Activated CD4-positive, alpha-beta T cell treated with anti-CD3 and anti-CD28 coated beads for 36 hours (primary cell): ENCODE measurements around the gene INSRR. TPM values are rescaled to one million over a fixed set of nuclear protein-coding genes. Genes with fewer than 3 reads are reported as not detected.

Experiments used
- ATAC-seq: fragments of 200-7000 bp; cut with Tn5 transposase; one replicate; pipeline ENCODE4 v1.10.0; 2021; ENCODE audit warnings: mild to moderate bottlenecking, moderate library complexity
- CTCF ChIA-PET: fragments of 350-600 bp; sonication (Branson Sonifier 250); formaldehyde crosslinking; loops from one replicate; lab custom pipeline; 2021; ENCODE audit warnings: antibody characterized with exemption; lab: Charles Lee
- POLR2A ChIA-PET: fragments of 350-600 bp; sonication (Branson Sonifier 250); formaldehyde crosslinking; loops from one replicate; lab custom pipeline; 2021; ENCODE audit warnings: antibody characterized with exemption, inconsistent platforms; lab: Charles Lee
- DNase-seq: peaks from one replicate; pipeline ENCODE4 v3.0.0-alpha.2; 2020
- H3K27ac Mint-ChIP-seq: one replicate; pipeline ENCODE4 v1.8.0; 2021; ENCODE audit warnings: mixed read lengths
- H3K27me3 Mint-ChIP-seq: one replicate; pipeline ENCODE4 v1.8.0; 2021; ENCODE audit warnings: mixed read lengths
- H3K36me3 Mint-ChIP-seq: one replicate; pipeline ENCODE4 v1.8.0; 2021; ENCODE audit warnings: low read depth, mixed read lengths
- H3K4me1 Mint-ChIP-seq: one replicate; pipeline ENCODE4 v1.8.0; 2021; ENCODE audit warnings: mixed read lengths
- H3K4me3 Mint-ChIP-seq: one replicate; pipeline ENCODE4 v1.8.0; 2021; ENCODE audit warnings: mild to moderate bottlenecking, moderate library complexity, mixed read lengths
- H3K9me3 Mint-ChIP-seq: one replicate; pipeline ENCODE4 v1.8.0; 2021; ENCODE audit warnings: low read depth, mixed read lengths
- intact Hi-C, 2 experiments: fragments of 100-400 bp; cut with DNase I in 1 of 2; cut with micrococcal nuclease in 1 of 2; formaldehyde crosslinking; loops; one replicate each; pipeline versions ENCODE4 v1.14.2 to v1.15.1; 2022 to 2024; cut with DNase I, micrococcal nuclease
- total RNA-seq, 2 experiments: library from RNA; stranded (reverse); gene quantifications; one replicate each; pipeline ENCODE4 v1.2.3, GENCODE V29; 2021

The INSRR gene
- total RNA-seq, 2 experiments from 2014 or later, result 0.14 to 0.18 TPM

GRCh38 chr1:156883919-156884318 is 25.0 kb upstream of the INSRR start:
- H3K4me3 Mint-ChIP-seq, result no peak overlapping the region
- H3K27me3 Mint-ChIP-seq, result peaks cover 14% of the 10 kb centered on the region
- H3K9me3 Mint-ChIP-seq, result no peaks in the 10 kb centered on the region
- DNase-seq, result no peak
- H3K27ac Mint-ChIP-seq, result no peak overlapping the region
- ChIA-PET POLR2A (no interaction called here), CTCF (interaction anchor here (0.6 to 1.0 kb wide), 4 partner anchors 8 to 232 kb away, joined by 3 read pairs; no protein-coding TSS in a partner anchor)
- intact Hi-C loops, result no loop called here
- H3K4me1 Mint-ChIP-seq, result no peaks in the 10 kb centered on the region
- H3K36me3 Mint-ChIP-seq, result no peaks in the 10 kb centered on the region
- no peak for ATAC-seq

GRCh38 chr1:156882543-156882942 is 23.6 kb upstream of the INSRR start:
- no peaks in the 10 kb centered on the region for H3K36me3 Mint-ChIP-seq

GRCh38 chr1:156881663-156882062 is 22.7 kb upstream of the INSRR start:
- DNase-seq (no peak), ATAC-seq (no peak)
- ChIA-PET CTCF (interaction anchor here (0.9 to 1.4 kb wide), 4 partner anchors 8 to 21 kb away, joined by 3 to 6 read pairs (median 3); partner anchors contain the start of gene NTRK1), POLR2A (no interaction called here)
- Mint-ChIP-seq H3K27me3 (peaks cover 12% of the 10 kb centered on the region), H3K4me1 (no peaks in the 10 kb centered on the region), H3K4me3 (no peak overlapping the region), H3K9me3 (no peaks in the 10 kb centered on the region), H3K36me3 (no peaks in the 10 kb centered on the region), H3K27ac (no peak overlapping the region)
- intact Hi-C loops, result no loop called here

More at GRCh38 chr1:156882543-156882942, 23.6 kb upstream of the INSRR start:
- Mint-ChIP-seq H3K27me3 (peaks cover 15% of the 10 kb centered on the region), H3K4me3 (no peak overlapping the region), H3K4me1 (no peaks in the 10 kb centered on the region), H3K9me3 (no peaks in the 10 kb centered on the region), H3K27ac (no peak overlapping the region)
- intact Hi-C loops, result no loop called here
- DNase-seq, result no peak
- ATAC-seq, result no peak
- POLR2A ChIA-PET, result no interaction called here
- CTCF ChIA-PET, result no interaction called here

GRCh38 chr1:156881101-156881500 is 22.2 kb upstream of the INSRR start:
- CTCF ChIA-PET, result interaction anchor here (0.9 to 1.4 kb wide), 4 partner anchors 8 to 20 kb away, joined by 3 to 6 read pairs (median 3); partner anchors contain the start of gene NTRK1
- Mint-ChIP-seq H3K27me3 (peaks cover 8% of the 10 kb centered on the region), H3K4me3 (no peak overlapping the region), H3K27ac (no peak overlapping the region), H3K9me3 (no peaks in the 10 kb centered on the region), H3K4me1 (no peaks in the 10 kb centered on the region), H3K36me3 (no peaks in the 10 kb centered on the region)
- no peak for ATAC-seq
- no peak for DNase-seq
- POLR2A ChIA-PET, result no interaction called here
- intact Hi-C loops, result no loop called here

GRCh38 chr1:156880473-156880872 is 21.6 kb upstream of the INSRR start:
- ChIA-PET CTCF (interaction anchor here (1.2 to 1.4 kb wide), 2 partner anchors 10 to 19 kb away, joined by 3 to 6 read pairs; partner anchors contain the start of gene NTRK1), POLR2A (no interaction called here)
- Mint-ChIP-seq H3K9me3 (no peaks in the 10 kb centered on the region), H3K27me3 (peaks cover 8% of the 10 kb centered on the region), H3K4me1 (no peaks in the 10 kb centered on the region), H3K4me3 (no peak overlapping the region), H3K36me3 (no peaks in the 10 kb centered on the region), H3K27ac (no peak overlapping the region)
- intact Hi-C loops, result no loop called here
- ATAC-seq (no peak), DNase-seq (no peak)

GRCh38 chr1:156879876-156880275 is 21.0 kb upstream of the INSRR start:
- Mint-ChIP-seq H3K4me3 (no peak overlapping the region), H3K27me3 (peaks cover 8% of the 10 kb centered on the region), H3K27ac (no peak overlapping the region)

GRCh38 chr1:156877433-156878170 is 18.7 kb upstream of the INSRR start:
- intact Hi-C loops, result no loop called here
- H3K4me1 Mint-ChIP-seq, result no peaks in the 10 kb centered on the region
- no peak overlapping the region for H3K4me3 Mint-ChIP-seq
- H3K36me3 Mint-ChIP-seq, result no peaks in the 10 kb centered on the region
- H3K27ac Mint-ChIP-seq, result no peak overlapping the region
- CTCF ChIA-PET, result interaction anchor here (1.5 to 3.6 kb wide), 2 partner anchors 10 to 12 kb away, joined by 3 to 12 read pairs; no protein-coding TSS in a partner anchor
- peaks cover 8% of the 10 kb centered on the region for H3K27me3 Mint-ChIP-seq
- POLR2A ChIA-PET, result no interaction called here
- no peaks in the 10 kb centered on the region for H3K9me3 Mint-ChIP-seq
- no peak for ATAC-seq
- no peak for DNase-seq

More at GRCh38 chr1:156879876-156880275, 21.0 kb upstream of the INSRR start:
- DNase-seq (no peak), ATAC-seq (no peak)
- CTCF ChIA-PET, result interaction anchor here (0.7 kb wide), 1 partner anchor 21 kb away, joined by 3 read pairs; the partner anchor contains the start of gene INSRR
- Mint-ChIP-seq H3K9me3 (no peaks in the 10 kb centered on the region), H3K4me1 (no peaks in the 10 kb centered on the region), H3K36me3 (no peaks in the 10 kb centered on the region)
- POLR2A ChIA-PET, result interaction anchor here (0.7 kb wide), 1 partner anchor 9 kb away, joined by 5 read pairs; no protein-coding TSS in a partner anchor
- intact Hi-C loops, result no loop called here

GRCh38 chr1:156876281-156876680 is 17.4 kb upstream of the INSRR start:
- CTCF ChIA-PET, result interaction anchor here (1.1 to 3.6 kb wide), 2 partner anchors 9 to 14 kb away, joined by 4 to 12 read pairs; no protein-coding TSS in a partner anchor
- H3K4me3 Mint-ChIP-seq, result no peak overlapping the region
- H3K27me3 Mint-ChIP-seq, result peaks cover 6% of the 10 kb centered on the region
- DNase-seq (no peak), ATAC-seq (no peak)
- H3K27ac Mint-ChIP-seq, result no peak overlapping the region
- POLR2A ChIA-PET, result no interaction called here
- H3K4me1 Mint-ChIP-seq, result no peaks in the 10 kb centered on the region
- intact Hi-C loops, result no loop called here
- no peaks in the 10 kb centered on the region for H3K36me3 Mint-ChIP-seq
- H3K9me3 Mint-ChIP-seq, result no peaks in the 10 kb centered on the region

GRCh38 chr1:156875341-156875615 is 16.4 kb upstream of the INSRR start:
- CTCF ChIA-PET, result interaction anchor here (1.0 to 3.6 kb wide), 2 partner anchors 15 to 186 kb away, joined by 4 to 12 read pairs; no protein-coding TSS in a partner anchor
- ATAC-seq (no peak), DNase-seq (no peak)
- Mint-ChIP-seq H3K9me3 (no peaks in the 10 kb centered on the region), H3K27me3 (peaks cover 4% of the 10 kb centered on the region), H3K4me3 (no peak overlapping the region), H3K27ac (no peak overlapping the region), H3K4me1 (peaks cover 9% of the 10 kb centered on the region), H3K36me3 (no peaks in the 10 kb centered on the region)
- POLR2A ChIA-PET, result no interaction called here
- intact Hi-C loops, result no loop called here

GRCh38 chr1:156874572-156875340 is 15.8 kb upstream of the INSRR start:
- Mint-ChIP-seq H3K36me3 (no peaks in the 10 kb centered on the region), H3K27me3 (peaks cover 4% of the 10 kb centered on the region), H3K4me1 (peaks cover 13% of the 10 kb centered on the region), H3K4me3 (no peak overlapping the region), H3K9me3 (no peaks in the 10 kb centered on the region), H3K27ac (no peak overlapping the region)
- DNase-seq, result no peak
- ChIA-PET POLR2A (no interaction called here), CTCF (interaction anchor here (1.0 to 3.6 kb wide), 2 partner anchors 15 to 185 kb away, joined by 4 to 12 read pairs; no protein-coding TSS in a partner anchor)
- intact Hi-C loops, result no loop called here
- no peak for ATAC-seq

- Mint-ChIP-seq H3K4me1 (peaks cover 13% of the 10 kb centered on the region), H3K4me3 (no peak overlapping the region), H3K36me3 (no peaks in the 10 kb centered on the region), H3K27ac (no peak overlapping the region), H3K27me3 (peaks cover 4% of the 10 kb centered on the region), H3K9me3 (no peaks in the 10 kb centered on the region)
- ChIA-PET POLR2A (no interaction called here), CTCF (interaction anchor here (0.6 kb wide), 1 partner anchor 67 kb away, joined by 3 read pairs; no protein-coding TSS in a partner anchor)
- intact Hi-C loops, result no loop called here
- no peak for ATAC-seq
- DNase-seq, result no peak
Observed at GRCh38 chr1:156874142-156874541, 15.2 kb upstream of the INSRR start.
